ENCODE data around the gene ZFP91.

Gene ZFP91

GRCh38 chr11:58631378-58631777 is 52.5 kb downstream of the ZFP91 start:
- DNase-seq, result no peak

GRCh38 chr11:58632510-58632909 is 53.6 kb downstream of the ZFP91 start:
- DNase-seq, result no peak

- DNase-seq, result no peak
Observed at GRCh38 chr11:58636587-58636986, 57.7 kb downstream of the ZFP91 start.

GRCh38 chr11:58637371-58637770 is 58.5 kb downstream of the ZFP91 start:
- DNase-seq, result no peak

GRCh38 chr11:58639103-58639502 is 60.2 kb downstream of the ZFP91 start:
- no peak for DNase-seq

GRCh38 chr11:58639669-58640068 is 60.8 kb downstream of the ZFP91 start:
- DNase-seq, result no peak

- DNase-seq, result no peak
Observed at GRCh38 chr11:58640386-58641023, 61.6 kb downstream of the ZFP91 start.

GRCh38 chr11:58641341-58641740 is 62.5 kb downstream of the ZFP91 start:
- DNase-seq, result no peak

- no peak for DNase-seq
Observed at GRCh38 chr11:58641803-58642581, 63.1 kb downstream of the ZFP91 start.

GRCh38 chr11:58645854-58646253 is 67.0 kb downstream of the ZFP91 start:
- no peak for DNase-seq

- no peak for DNase-seq
Observed at GRCh38 chr11:58647141-58647699, 68.4 kb downstream of the ZFP91 start.

- no peak for DNase-seq
Observed at GRCh38 chr11:58647866-58648265, 69.0 kb downstream of the ZFP91 start.

GRCh38 chr11:58649623-58650022 is 70.8 kb downstream of the ZFP91 start:
- no peak for DNase-seq

- no peak for DNase-seq
Observed at GRCh38 chr11:58650496-58650895, 71.6 kb downstream of the ZFP91 start.

- no peak for DNase-seq
Observed at GRCh38 chr11:58652726-58653280, 73.9 kb downstream of the ZFP91 start.

- peak; percentile 9 to 79 (median 59) for DNase-seq
Observed at GRCh38 chr11:58654079-58654907, 75.4 kb downstream of the ZFP91 start.

- no peak for DNase-seq
Observed at GRCh38 chr11:58654908-58655296, 76.0 kb downstream of the ZFP91 start.

- DNase-seq, result no peak
Observed at GRCh38 chr11:58656348-58656747, 77.5 kb downstream of the ZFP91 start.

GRCh38 chr11:58658623-58659022 is 79.8 kb downstream of the ZFP91 start:
- no peak for DNase-seq

- no peak for DNase-seq
Observed at GRCh38 chr11:58659404-58659803, 80.5 kb downstream of the ZFP91 start.

- DNase-seq, result no peak
Observed at GRCh38 chr11:58659910-58660570, 81.2 kb downstream of the ZFP91 start.
